HFF-Myc (cell line): Measurements from ENCODE around the gene ALAS1.

Experiments
- DNase-seq: peaks from one replicate; pipeline ENCODE4 v3.0.0-alpha.2; 2011; ENCODE audit warnings: low read depth; ENCODE audit errors: extremely low read depth
- H3K4me3 ChIP-seq: replicated peaks from 2 replicates; pipeline ENCODE4 v1.5.1; 2011; ENCODE audit warnings: low read depth, mild to moderate bottlenecking, control low read depth, low read length
- TF ChIP-seq, protein P1 (sequence below): IDR thresholded peaks from 2 replicates; pipeline ENCODE4 v1.5.1; 2012; ENCODE audit warnings: mild to moderate bottlenecking, low read depth, low read length, control low read depth; ENCODE audit errors: missing control alignments

Gene ALAS1

DNA sequence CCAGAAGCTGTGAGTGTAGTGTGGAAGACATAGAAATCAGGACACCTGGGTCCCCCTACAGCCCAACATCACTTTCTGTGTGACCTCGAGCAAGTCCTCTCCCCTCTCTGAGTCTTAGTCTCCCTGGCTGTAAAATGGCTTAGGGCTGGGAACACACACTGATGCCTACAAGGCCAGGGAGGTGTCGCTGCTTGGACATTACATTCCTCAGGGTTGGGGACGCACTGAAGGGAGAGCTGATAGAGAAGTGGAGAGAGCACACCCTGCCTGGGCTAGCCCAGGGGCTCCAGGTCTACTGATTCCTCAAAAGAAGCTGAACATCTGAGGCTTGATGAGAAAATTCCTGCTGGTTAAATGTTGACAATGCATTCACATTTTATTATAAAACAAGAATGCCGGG is 6.3 kb upstream of the ALAS1 start:
- DNase-seq = no peak
- no peak overlapping the region for H3K4me3 ChIP-seq
- TF ChIP-seq, protein P1, sequence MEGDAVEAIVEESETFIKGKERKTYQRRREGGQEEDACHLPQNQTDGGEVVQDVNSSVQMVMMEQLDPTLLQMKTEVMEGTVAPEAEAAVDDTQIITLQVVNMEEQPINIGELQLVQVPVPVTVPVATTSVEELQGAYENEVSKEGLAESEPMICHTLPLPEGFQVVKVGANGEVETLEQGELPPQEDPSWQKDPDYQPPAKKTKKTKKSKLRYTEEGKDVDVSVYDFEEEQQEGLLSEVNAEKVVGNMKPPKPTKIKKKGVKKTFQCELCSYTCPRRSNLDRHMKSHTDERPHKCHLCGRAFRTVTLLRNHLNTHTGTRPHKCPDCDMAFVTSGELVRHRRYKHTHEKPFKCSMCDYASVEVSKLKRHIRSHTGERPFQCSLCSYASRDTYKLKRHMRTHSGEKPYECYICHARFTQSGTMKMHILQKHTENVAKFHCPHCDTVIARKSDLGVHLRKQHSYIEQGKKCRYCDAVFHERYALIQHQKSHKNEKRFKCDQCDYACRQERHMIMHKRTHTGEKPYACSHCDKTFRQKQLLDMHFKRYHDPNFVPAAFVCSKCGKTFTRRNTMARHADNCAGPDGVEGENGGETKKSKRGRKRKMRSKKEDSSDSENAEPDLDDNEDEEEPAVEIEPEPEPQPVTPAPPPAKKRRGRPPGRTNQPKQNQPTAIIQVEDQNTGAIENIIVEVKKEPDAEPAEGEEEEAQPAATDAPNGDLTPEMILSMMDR = no peak

DNA sequence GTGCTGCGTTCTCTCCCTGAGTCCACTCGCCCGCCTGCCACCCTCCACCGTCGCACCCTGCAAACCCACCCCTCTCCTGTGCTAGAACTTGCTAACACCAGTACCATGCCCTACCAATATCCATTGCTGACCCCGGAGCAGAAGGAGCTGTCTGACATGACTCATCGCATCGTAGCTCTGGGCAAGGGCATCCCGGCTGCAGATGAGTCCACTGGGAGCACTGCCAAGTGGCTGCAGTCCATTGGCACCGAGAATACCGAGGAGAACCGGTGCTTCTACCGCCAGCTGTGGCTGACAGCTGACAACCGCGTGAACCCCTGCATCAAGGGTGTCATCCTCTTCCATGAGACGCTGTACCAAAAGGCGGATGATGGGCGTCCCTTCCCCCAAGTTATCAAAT is 4.9 kb upstream of the ALAS1 start:
- H3K4me3 ChIP-seq = no peak overlapping the region
- no peak for DNase-seq
- TF ChIP-seq, protein P1 = no peak

DNA sequence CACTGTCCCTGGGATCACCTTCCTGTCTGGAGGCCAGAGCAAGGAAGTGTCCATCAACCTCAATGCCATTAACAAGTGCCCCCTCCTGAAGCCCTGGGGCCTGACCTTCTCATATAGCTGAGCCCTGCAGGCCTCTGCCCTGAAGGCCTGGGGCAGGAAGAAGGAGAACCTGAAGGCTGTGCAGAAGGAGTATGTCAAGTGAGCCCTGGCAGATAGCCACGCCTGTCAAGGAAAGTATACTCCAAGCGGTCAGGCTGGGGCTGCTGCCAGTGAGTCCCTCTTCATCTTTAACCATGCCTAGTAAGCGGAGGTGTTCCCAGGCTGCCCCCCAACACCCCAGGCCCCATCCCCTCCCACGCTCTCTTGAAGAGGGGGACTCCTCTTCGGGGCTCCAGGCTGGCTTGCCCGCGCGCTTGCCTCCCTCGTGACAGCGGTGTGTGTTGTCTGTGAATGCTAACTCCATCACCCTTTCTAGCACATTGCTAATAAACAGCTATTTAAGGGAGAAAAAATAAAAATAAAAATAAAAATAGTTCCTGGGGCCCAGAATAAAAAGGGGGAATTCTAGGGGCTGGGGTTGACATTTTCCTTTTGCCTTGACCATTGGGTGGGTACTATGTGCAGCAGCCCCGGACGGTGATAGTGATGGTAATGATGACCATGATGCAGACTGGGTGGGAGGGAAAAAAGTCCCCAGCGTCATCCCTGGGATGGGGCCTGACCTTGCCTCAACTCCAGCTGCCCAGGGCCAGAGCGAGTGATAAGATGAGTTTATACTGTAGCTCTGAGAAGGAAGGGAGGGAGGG is 3.3 kb upstream of the ALAS1 start:
- H3K4me3 ChIP-seq = no peak overlapping the region
- TF ChIP-seq, protein P1 = no peak
- DNase-seq = no peak

DNA sequence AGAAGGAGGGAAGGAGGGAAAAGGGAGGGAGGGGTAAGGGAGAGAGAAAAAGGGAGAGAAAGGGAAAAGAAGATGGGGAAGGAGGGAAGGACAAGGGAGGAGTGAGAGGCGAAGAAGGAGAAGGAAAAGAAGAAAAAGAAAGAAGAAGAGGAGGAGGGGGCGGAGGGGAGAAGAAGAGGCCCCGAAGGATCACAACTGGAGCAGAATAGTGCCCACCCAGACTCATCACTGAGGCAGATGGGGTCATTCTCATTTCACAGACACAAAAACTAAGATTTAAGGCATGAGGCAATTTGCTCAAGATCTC is 2.7 kb upstream of the ALAS1 start:
- DNase-seq = no peak
- TF ChIP-seq, protein P1 = no peak
- H3K4me3 ChIP-seq = no peak overlapping the region

DNA sequence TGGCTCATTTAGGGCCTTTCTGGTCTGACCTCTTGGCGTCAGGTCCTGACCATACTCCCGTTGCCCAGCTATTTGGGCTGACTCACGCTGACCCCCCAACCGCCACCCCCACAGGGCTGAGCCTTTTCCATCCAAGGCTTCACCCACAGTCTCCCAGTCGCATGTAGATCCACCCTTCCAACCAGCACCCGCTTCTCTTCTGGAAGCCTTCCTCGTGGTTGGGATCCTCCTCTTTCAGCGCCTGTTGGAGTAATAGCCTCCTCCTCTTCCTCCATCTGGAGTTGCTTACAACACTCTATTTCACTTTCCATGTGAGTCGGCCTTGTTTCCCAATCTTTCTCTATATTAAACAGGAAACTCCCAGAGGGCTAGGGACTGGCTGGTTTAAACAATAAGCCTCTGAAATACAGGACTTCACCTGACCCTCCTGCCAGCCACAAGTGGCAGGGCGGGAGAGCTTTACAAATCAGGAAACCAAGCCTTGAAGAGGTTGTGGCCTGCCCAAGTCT is 2.1 kb upstream of the ALAS1 start:
- no peak overlapping the region for H3K4me3 ChIP-seq
- peak; percentile 26 for DNase-seq
- TF ChIP-seq, protein P1 = no peak

DNA sequence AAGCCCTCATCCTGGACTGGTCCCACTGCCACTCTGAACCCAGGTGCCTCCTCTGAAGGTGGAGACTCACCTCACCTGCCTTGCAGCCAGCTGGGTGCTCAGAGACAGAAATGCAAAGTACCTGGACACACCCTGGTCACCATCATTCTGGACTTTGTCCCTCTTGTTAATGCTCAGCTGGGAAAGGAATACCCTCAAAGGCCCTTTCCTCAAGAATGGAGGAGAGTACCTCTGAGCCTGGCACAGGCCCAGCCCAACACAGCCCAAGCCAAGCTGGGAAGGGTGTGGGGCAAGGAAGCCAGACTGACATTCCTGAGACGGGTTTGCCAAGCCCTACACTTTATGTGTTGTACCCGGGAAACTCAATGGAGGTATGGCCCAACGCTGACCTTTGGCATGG is 983 bp upstream of the ALAS1 start:
- TF ChIP-seq, protein P1 = no peak
- no peak for DNase-seq
- no peak overlapping the region for H3K4me3 ChIP-seq

DNA sequence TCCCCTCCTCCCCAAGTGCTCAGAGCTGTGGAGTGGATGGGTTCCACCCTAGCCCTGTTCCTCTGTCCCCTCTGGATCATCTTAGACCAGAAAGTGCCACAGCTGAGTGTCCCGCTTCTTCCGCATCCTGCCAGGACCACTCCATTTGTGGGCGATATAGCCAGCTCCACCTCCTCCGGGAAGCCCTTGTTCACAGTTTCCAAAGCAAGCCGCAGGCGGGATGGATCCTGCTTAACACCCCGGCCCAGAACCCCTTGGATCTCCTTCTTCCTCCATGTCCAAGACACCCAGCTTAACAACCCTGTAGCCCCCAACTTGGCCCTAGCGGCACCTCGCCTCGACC is 490 bp upstream of the ALAS1 start:
- DNase-seq = no peak
- H3K4me3 ChIP-seq = peak overlapping the region; percentile 72

More for the DNA sequence above, 490 bp upstream of the ALAS1 start:
- TF ChIP-seq, protein P1 = no peak
